Nucleus accumbens (tissue), 56 donors: ENCODE results near the gene SPRYD4.
"Not testable (repeated sequence)": the region's sequence is repeated elsewhere in the genome, so short reads cannot be mapped to it uniquely, and the experiment has no call there.

Source experiments
- DNase-seq, 56 donors: peaks; one replicate each; lab custom pipeline; 2025; lab: John Stamatoyannopoulos, UW

Gene SPRYD4

DNA sequence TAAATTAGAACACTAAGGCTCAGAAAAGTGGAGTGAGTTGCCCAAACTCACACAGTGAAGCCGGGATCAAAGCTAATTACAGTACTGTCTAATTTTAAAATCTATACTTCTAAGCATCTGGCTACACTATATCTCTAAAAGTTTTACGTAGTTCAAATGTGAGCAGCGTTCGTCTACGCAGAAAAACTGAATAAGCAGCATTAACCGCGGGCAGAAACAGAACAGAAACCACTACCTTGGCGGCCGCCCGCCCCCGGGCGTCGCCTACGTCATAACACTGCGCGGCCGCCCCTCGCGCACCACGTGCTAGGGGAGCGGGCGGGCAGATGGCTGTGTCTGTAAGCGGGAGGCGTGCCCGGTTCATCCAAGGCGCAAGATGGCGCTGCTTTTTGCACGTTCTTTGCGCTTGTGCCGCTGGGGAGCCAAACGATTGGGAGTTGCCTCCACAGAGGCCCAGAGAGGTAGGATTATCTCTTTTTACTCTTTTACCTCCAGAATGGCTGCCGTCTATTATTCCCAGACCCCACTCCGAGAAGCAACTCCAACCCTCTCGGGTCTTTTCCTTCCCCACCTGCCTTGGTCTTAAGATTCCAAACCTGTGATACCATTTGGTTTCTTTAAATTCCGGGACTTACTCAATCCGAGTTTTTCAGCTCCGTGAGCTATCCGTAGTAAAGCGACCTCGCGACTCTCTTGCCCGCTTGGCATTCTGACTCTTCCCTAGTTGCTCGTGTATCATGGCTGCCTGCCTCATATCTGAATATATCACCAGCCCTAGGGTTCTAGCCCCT, at the start of gene SPRYD4:
Gene SPRYD4, plus strand, starts transcription at position 363 of the 791 bp plus-strand sequence. Its CDS starts 14 bp downstream, at position 377.
- DNase-seq = peak; percentile 54 to 96 (median 89)

DNA sequence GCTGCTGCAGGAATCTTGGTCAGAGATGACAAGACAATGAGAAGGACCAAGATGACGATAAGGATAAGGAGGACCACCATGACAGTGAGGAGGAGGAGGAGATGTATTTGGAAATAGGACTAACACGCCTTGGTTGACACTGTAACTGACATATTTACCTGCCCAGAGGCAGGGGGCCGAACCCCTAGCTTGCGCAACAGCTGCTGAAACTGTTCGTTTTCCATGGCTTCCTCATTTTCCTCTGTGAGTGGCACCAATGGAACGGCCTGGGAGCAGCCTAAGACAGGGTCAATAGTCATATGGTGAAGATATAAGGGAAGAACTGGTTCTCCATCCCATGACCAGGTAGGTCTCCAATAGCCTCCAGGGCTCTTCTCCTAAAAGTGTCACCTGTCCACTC, 48.0 kb upstream of the SPRYD4 start:
- no peak for DNase-seq

DNA sequence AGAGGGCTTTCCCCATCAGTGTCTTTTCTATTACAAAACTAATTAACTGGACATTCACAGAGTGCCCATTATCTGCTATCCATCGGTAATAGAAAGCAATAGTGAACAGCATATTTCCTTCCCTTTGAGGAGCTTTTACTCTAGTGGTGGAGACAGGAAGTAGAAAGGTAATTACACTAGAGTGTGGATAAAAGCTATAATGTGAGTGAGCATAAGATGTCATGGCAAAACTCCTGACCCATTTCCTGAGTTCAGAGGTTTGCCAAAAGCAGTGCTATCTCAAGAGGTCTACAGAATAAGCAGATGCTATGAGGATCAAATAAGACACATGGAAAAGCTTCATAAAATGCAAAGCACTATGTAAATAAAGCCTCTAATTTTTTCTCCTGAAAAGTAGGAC, 43.2 kb upstream of the SPRYD4 start:
- no peak for DNase-seq

DNA sequence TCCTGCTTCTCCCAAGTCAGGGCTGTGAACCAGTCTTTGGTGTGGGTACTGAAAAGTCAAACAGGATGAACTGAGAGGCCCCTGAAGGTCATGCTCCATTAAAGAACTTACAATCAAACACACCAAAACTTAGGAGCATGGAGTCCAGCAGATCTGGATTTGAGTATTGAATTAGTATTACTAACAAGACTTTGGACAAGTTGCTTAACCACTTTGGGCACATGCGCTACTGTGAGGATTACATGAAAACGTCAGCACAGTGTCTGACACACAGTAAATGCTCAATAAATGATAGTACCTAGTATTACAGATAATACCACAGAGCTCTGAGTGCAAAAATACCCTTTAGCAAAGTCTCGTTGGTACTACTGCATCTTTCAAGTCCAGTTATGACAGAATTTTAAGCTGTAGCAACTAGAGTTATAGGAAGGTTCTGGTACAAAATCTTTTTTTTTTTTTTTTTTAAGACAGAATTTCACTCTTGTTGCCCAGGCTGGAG, 42.4 kb upstream of the SPRYD4 start:
- no peak for DNase-seq

DNA sequence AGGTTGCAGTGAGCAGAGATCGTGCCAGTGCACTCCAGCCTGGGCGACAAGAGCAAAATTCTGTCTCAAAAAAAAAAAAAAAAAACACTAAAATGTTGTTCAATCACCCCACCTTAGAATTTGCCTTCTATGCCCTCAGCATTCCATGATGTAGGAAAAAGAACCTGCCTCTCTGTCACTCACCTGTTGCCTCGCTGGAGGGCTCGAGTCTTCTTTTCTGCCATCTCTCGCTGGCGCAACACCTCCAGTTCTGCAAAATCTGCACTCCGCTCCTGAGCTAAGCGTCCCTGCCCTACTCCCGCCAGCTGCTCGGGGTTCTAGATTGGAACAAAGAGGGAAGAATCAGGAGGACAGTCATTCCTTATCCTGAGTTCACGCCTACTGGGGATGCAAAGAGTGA, 37.1 kb upstream of the SPRYD4 start:
- DNase-seq = no peak

DNA sequence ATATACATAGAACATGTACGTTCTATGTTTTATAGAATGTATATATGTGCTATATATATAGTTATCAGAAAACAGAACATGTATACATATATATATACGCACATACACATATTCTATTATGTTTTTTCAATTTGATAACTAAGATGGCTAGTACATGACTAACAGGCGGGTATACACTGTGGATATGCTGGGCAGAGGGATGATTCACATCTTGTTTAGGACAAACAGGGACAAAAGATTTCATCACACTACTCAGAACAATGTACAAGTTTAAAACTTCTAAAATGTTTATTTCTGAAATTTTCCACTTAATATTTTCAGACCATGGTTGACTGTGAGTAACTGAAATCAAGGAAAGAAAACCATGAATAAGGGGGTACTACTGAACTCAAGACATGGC, 36.5 kb upstream of the SPRYD4 start:
- no peak for DNase-seq

DNA sequence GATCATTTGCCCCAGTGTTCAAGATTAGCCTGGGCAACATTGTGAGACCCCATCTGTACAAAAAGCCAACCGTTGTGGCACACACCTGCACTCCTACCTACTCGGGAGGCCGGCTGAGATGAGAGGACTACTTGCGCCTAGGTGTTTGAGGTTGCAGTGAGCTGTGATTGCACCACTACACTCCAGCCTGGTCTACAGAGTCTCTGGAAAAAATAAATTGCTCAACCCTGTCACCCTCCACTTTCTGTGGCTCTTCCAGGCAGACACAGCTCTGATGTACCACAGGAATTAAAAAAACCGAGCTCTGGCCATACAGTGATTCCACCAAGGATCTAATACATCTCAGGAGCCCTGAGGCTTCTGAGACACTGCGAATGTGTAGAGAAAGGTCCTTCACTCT, 33.5 kb upstream of the SPRYD4 start:
- no peak for DNase-seq

DNA sequence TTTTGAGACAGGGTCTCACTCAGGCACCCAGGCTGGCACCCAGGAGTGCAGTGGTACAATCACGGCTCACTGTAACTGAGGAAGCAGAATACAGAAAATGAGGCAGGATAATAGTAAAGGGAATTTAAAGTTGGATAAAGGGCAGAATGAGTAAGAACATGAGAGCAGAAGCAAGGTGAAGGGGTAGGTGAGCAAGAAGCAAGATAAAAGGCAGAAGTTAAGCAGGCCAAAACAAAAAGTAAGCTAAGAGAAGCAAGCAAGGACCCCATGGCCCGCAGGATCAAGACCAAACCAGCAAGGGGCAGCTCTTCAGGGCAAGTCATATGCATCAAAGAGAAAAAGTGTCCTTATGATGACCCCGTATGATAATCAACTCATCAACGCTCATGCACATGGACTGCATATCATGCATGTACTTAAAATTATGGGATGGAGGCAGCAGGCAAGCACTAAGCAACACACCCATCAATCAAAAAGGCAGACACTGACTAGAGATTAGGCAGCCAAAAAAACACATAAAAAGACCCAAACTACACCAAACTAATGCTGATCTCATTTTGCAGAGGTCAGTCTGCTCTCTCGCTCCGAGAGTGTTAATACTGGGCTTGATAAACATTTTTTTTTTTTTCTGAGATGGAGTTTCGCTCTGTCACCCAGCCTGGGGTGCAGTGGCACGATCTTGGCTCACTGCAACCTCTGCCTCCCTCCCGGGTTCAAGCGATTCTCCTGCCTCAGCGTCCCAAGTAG, 30.8 kb upstream of the SPRYD4 start:
- no peak for DNase-seq

DNA sequence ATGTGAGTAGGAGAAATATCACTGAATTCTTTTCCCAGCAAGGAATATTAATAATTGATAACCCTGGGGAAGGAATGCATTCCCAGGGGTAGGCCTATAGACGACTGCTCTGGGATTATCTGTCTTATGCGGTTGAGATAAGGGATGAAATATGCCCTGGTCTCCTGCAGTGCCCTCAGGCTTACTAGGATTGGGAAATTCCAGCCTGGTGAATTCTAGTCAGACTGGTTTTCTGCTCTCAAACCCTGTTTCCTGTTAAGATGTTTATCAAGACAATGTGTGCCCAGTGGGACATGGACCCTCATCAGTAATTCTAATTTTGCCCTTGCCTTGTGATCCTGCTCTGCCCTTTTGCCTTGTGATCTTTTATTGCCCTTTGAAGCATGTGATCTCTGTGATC, 25.2 kb upstream of the SPRYD4 start:
- not testable (repeated sequence) for DNase-seq

DNA sequence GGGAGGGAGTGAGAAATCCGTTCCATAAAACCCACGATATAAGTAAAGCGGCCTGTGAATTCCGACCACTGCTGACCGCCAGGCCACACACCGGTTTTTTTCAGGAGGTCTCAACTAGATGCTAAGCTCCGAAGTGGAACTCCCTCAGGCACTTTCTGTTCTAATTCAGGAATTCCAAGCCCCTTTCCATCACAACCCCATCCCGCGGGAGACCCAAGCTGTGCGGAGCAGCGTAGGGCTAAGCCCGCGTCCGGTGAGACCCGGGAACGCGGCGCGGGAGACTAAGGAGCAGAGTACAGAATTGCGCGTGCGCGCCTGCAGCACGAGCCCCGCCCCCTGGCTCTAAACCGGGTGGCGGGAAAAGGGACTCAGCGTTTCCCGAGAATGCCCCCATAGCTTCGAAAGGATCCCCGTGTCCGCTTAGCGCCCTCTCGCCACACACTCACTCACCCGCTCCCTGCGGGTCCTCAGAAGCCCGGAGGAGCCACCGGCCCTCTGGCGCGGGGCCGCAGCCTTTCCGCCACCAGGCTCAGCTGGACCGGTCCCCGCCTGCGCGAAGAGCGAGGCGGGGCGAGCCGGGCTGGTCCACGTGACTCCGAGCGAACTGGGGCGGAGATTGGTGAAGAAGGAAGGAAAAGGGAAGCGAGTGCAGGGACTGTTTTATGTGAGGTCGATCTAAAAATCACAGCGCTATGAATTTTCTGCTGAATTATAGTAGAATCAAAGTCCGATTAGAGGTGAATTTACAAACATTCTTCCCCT, 19.3 kb upstream of the SPRYD4 start, which contains the start of gene TIMELESS:
Gene TIMELESS, minus strand, starts transcription at position 567 of the 762 bp plus-strand sequence. CDS start 15,256 bp downstream, outside the sequence.
- peak in 55 of 56 donors; percentile 16 to 100 (median 91) for DNase-seq

DNA sequence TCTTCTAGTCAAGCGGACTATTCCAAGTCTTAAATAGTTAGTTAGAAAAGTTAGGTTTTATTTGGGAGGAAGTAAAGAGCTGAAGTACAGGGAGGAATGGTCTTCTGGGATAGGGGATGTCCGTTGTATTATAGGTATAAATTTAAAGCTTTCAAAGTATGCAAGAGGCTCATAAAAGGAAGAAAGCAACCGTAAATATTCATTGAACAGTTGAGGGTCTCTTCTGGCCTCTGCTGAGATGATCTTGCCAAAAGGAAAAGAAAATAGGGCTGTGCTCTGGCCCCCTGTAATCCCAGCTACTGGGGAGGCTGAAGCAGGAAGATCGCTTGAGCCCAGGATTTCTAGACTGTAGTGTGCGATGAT, 18.8 kb upstream of the SPRYD4 start:
- no peak for DNase-seq

DNA sequence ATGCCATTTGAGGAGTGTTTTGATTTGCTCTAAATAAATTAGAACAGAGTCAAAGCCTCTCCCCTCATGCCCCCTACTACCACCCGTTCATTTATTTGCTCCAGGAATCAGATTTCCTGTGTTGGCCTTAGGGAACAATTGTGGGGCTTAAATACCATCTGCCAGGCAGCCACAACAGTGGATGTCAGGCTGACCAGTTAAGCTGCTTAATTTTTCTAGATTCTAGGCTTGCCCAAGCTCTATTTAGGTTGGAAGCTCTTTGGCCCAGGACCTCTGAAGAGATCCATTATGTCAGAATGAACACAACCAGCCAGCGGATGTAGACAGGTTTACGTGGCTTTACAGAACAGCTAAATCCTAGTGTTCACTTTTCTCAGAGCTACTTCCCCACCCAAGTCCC, 18.1 kb upstream of the SPRYD4 start:
- DNase-seq = no peak

DNA sequence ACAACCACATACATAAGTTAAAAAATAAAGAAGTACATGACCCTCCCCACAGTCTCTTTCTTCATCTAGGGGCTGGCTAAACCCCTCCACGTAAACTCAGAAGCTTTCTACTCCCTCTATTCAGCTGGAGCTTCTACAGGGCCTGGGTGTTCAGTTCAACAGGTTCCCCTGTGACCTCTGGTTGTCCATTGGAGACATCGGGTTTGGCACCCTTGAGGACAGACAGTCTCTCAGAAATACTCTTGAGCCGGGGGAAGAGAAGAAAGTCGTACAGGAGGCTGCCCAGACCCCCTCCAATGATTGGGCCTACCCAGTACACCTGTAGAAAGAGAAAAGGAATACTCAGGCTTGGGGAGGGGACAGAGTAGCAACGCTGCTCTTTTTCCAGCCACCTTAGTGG, 17.2 kb upstream of the SPRYD4 start:
- no peak for DNase-seq

DNA sequence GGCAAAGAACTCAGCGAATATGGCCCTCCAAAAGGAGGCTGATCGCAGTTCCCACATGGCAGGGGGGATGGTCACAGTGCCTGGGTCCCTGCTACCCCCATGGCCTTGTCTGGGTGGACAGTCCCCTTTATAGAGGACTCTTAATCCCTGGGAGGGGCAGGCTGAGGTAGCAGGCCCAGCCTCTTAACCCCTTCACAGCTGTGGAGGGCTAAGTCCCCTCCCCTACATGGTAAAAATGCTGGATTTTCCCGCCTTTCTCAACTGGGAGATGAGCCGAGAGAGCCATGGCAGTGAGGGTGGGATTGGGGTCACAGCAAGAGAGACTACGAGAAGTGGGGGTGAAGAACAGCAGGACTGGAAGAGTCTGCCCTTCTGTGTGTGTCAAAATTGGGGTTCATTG, 13.8 kb upstream of the SPRYD4 start, which contains the start of gene MIP:
Gene MIP, minus strand, starts transcription at position 101 of the 400 bp plus-strand sequence. Its CDS starts 44 bp downstream, at position 57.
- no peak for DNase-seq

DNA sequence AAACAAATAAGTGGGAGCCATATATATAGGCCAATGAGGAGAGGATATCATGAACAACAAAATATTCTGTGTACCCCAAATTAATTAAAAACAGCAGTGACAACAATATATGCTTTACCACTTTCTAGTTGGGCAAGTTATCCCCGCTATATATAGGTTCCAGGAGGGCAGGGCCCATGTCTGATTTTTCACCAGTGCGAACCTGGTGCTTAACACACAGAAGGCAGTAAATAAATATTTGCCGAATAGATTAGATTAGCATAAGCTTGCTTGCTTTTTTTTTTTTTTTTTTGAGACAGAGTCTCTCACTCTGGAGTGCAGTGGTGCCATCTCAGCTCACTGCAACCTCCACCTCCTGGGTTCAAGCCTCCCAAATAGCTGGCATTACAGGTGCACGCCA, 10.6 kb upstream of the SPRYD4 start:
- DNase-seq = no peak

DNA sequence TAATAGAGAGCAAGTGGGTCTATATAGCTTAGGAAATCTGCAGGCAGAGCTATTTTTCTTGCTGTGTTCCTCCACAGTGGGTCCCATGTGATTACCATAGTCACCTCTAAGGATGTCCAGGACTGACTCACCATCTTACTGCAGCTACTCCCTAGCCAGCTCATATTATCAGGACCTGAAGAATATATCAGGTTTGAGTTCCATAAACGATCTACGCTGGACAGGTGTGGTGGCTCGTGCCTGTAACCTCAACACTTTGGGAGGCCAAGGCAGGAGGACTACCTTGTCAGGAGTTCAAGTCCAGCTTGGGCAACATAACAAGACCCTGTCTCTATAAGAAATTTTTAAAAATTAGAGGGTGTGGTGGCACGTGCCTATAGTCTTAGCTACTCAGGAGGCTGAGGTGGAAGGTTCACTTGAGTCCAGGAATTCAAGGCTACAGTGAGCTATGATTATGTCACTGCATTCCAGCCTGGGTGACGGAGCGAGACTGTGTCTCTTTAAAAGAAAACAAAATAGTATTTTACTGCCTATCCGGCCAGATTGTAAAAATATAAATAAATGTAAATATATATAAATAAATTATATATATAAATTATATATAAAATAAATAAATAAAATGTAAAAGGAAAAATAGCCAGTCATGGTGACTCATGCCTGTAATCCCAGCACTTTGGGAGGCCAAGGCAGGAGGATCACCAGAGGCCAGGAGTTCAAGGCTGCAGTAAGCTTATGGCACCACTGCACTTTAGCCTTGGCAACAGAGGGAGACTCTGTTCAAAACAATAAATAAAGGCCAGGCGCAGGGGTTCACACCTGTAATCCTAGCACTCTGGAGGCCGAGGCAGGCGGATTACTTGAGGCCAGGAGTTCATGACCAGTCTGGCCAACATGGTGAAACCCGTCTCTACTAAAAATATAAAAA, 6.9 kb upstream of the SPRYD4 start:
- no peak for DNase-seq

DNA sequence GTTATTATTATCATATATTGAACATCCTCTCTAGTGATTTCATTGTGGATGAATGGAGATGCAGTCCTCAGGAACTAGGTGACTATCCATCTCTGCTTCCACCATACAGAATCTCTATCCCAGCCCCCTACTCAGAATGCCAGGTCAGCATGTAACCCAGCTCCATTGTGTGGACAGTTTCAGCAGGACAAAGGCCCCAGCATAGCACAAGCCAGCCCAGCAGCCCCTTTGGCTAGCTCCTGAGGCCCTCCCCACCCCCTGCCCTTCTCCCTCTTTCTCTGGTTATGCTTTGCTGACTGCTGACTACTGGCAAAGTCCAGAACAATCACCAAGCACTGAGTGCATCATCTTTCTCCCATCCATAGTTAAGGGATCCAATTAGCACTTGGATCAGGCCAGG, 5.8 kb upstream of the SPRYD4 start:
- no peak for DNase-seq

DNA sequence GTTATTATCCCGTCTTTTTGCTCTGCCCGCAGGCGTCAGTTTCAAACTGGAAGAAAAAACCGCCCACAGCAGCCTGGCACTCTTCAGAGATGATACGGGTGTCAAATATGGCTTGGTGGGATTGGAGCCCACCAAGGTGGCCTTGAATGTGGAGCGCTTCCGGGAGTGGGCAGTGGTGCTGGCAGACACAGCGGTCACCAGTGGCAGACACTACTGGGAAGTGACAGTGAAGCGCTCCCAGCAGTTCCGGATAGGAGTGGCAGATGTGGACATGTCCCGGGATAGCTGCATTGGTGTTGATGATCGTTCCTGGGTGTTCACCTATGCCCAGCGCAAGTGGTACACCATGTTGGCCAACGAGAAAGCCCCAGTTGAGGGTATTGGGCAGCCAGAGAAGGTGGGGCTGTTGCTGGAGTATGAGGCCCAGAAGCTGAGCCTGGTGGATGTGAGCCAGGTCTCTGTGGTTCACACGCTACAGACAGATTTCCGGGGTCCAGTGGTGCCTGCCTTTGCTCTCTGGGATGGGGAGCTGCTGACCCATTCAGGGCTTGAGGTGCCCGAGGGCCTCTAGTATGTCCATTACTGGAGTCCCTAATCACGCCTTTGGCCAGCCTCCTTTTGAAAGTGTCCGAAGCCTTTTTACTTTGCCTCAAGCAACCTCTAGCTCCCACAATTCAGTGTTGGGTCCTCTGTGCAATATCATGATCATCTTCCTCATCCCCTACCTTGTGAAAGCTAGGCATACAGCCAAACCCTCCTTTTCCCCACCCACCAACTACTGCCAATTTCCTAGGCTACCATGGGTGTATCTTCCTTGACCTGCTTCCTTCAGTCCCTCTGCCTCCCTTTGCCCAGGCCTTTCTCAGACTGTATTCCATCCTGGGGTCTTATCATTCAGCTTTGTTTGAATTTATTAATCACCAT, 891 bp downstream of the SPRYD4 start:
- DNase-seq = peak in 20 of 56 donors; percentile 5 to 52 (median 27)

DNA sequence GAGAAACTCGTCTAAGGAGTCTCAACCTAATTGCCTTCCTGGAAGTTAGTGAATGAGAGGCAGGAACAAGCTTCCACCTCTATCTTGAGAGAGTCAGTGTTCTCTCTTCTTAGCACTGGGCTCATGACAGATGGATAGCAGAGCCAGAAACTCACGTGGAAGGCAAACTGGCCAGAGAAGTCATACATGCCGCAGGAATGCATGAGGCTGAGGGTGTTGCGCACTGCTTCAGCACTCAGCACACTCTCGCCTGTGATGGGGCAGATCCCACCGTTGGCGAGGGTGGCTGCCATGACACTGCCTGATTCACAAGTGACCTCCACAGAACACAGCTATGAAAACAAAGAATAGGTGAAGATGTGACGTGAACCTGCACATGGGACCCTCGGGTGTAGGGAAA, 6.0 kb downstream of the SPRYD4 start:
- no peak for DNase-seq
